Fibroblast of pulmonary artery (primary cell): ENCODE results near the gene YARS1.

Experiments used
- DNase-seq: peaks from one replicate; pipeline ENCODE4 v3.0.0-alpha.2; 2010; ENCODE audit warnings: low read depth
- H3K4me3 ChIP-seq: replicated peaks from 2 replicates; pipeline ENCODE4 v1.5.1; 2011; ENCODE audit warnings: low read depth, mild to moderate bottlenecking, control low read depth, low read length, moderate library complexity
- CTCF ChIP-seq: IDR thresholded peaks from 2 replicates; pipeline ENCODE4 v1.5.1; 2011; ENCODE audit warnings: mild to moderate bottlenecking, control low read depth, low read length, inconsistent platforms; ENCODE audit errors: missing control alignments

The YARS1 gene

GRCh38 chr1:32767156-32767555 lies 50.0 kb downstream of the YARS1 start:
- TF ChIP-seq CTCF = no peak
- no peak overlapping the region for H3K4me3 ChIP-seq
- no peak for DNase-seq

GRCh38 chr1:32766328-32766972 lies 50.7 kb downstream of the YARS1 start:
- no peak for DNase-seq
- no peak for TF ChIP-seq CTCF
- H3K4me3 ChIP-seq = no peak overlapping the region

- no peak for DNase-seq
- TF ChIP-seq CTCF = no peak
- no peak overlapping the region for H3K4me3 ChIP-seq
Measured at GRCh38 chr1:32765570-32766327, 51.4 kb downstream of the YARS1 start.

GRCh38 chr1:32764826-32765569 lies 52.2 kb downstream of the YARS1 start:
- DNase-seq = no peak
- H3K4me3 ChIP-seq = no peak overlapping the region
- no peak for TF ChIP-seq CTCF

GRCh38 chr1:32763221-32763620 lies 53.9 kb downstream of the YARS1 start:
- no peak for DNase-seq
- TF ChIP-seq CTCF = no peak
- H3K4me3 ChIP-seq = no peak overlapping the region

GRCh38 chr1:32761936-32762335 lies 55.2 kb downstream of the YARS1 start:
- no peak overlapping the region for H3K4me3 ChIP-seq
- DNase-seq = no peak

More at GRCh38 chr1:32761936-32762335, 55.2 kb downstream of the YARS1 start:
- TF ChIP-seq CTCF = no peak
